Caki2 (cell line): Measurements from ENCODE around the gene HTR3D. TPM values are rescaled to one million over a fixed set of nuclear protein-coding genes. Genes with fewer than 3 reads are reported as not detected.

Source experiments
- total RNA-seq: library from RNA; depleted of rRNA; stranded (reverse); fragments of >200 nt; shearing (Covaris generic); gene quantifications from 2 replicates; pipeline ENCODE4 v1.2.3, GENCODE V29; 2014; ENCODE audit warnings: low replicate concordance; rRNA removed

Gene HTR3D
- total RNA-seq, 1 experiment from 2014 or later: not detected

Other genes with a start within 250 kb of the HTR3D start
- gene MAP6D1, start 206.2 kb upstream of the HTR3D start, total RNA-seq: 4.9 TPM in 1 of 2 replicates, not detected in the other
- gene PARL, start 146.9 kb upstream of the HTR3D start, total RNA-seq: 38.7 and 60.1 TPM in 2 replicates
- 2.2 and 11.1 TPM in 2 replicates for gene ABCC5, start 13.9 kb upstream of the HTR3D start, total RNA-seq
- not detected in 2 replicates for gene HTR3C, start 21.3 kb downstream of the HTR3D start, total RNA-seq
- gene HTR3E, start 65.3 kb downstream of the HTR3D start, total RNA-seq: not detected in 2 replicates
- 43.1 and 50.5 TPM in 2 replicates for gene EIF2B5, start 103.6 kb downstream of the HTR3D start, total RNA-seq
- 28.8 and 45.6 TPM in 2 replicates for gene DVL3, start 123.6 kb downstream of the HTR3D start, total RNA-seq
- 712 and 818 TPM in 2 replicates for gene AP2M1, start 143.1 kb downstream of the HTR3D start, total RNA-seq
- gene ABCF3, start 154.5 kb downstream of the HTR3D start, total RNA-seq: 52.1 and 65.6 TPM in 2 replicates
- gene VWA5B2, start 197.8 kb downstream of the HTR3D start, total RNA-seq: 0.57 and 5.7 TPM in 2 replicates
- gene ALG3, start 217.2 kb downstream of the HTR3D start, total RNA-seq: 33.2 and 41.5 TPM in 2 replicates
- gene EEF1AKMT4, start 217.9 kb downstream of the HTR3D start, total RNA-seq: 17.4 and 19.1 TPM in 2 replicates
- gene CAMK2N2, start 229.8 kb downstream of the HTR3D start, total RNA-seq: not detected in 2 replicates
- not detected in 2 replicates for gene ECE2, start 244.3 kb downstream of the HTR3D start, total RNA-seq